Astrocyte (in vitro differentiated cells and primary cell): Measurements from ENCODE around the gene CNOT4.

Experiments used
- CTCF ChIP-seq: IDR thresholded peaks from 2 replicates; pipeline ENCODE4 v1.5.1; 2011; ENCODE audit warnings: low read depth, mild to moderate bottlenecking, inconsistent platforms, low read length, moderate library complexity; ENCODE audit not compliant: insufficient read depth
- EZH2 ChIP-seq: IDR thresholded peaks from 2 replicates; pipeline ENCODE4 v1.6.1; 2012; ENCODE audit warnings: mild to moderate bottlenecking, low read length, inconsistent platforms; ENCODE audit not compliant: insufficient read depth

- TF ChIP-seq CTCF (no peak), EZH2 (no peak)
These were observed 49.0 kb upstream of the CNOT4 start for GRCh38 chr7:135558881-135559280.
